Heart left ventricle (tissue), 13 donors: Measurements from ENCODE around the gene PEX10.

Experiments
- CTCF ChIP-seq, 12 donors: fragments of 200-600 bp; sonication (generic) in 4 of 12; IDR thresholded peaks; one replicate each; pipeline versions ENCODE4 v1.5.0 to v1.8.0; 2018 to 2022; ENCODE audit warnings: antibody characterized with exemption in 12 of 12, mild to moderate bottlenecking in 5 of 12
- POLR2A ChIP-seq, 2 donors: fragments of 450-650 bp; IDR thresholded peaks; one replicate each; pipeline ENCODE4 v1.6.1; 2017; ENCODE audit warnings: antibody characterized with exemption in 2 of 2, mild to moderate bottlenecking in 2 of 2, moderate library complexity in 2 of 2
- donor health status: ischemic (EF 13 %, LVEDD 7.1; RV severe dilation, severe dysfunction).
- donor health status: DM: no; HTN: yes; CAD: no.
- donor health status: DM: no; HTN: no; CAD: no.
- donor health status: ischemic (EF 25% LVEDD 6.9; RV normal size, moderate dysfunction).
- donor health status: ischemic (EF 25% LVEDD 5.7; RV mildly dilated, moderate dysfunction).
- donor health status: ischemic (EF 35%, LVEDD 5.7; RV mildly dilated, moderate dysfunction).
- donor health status: nonischemic (EF 11% LVEDD 7.7; RV severe dilation, severe dysfunction).
- donor health status: DM: yes; HTN: yes; CAD: no.
- donor health status: PGD.
- donor health status: ischemic (EF 29% LVEDD 5.4; RV normal size, mild dysfunction).
- donor health status: nonischemic (EF 23%, LVEDD 6.1; RV moderate dilation, normal function).

- TF ChIP-seq CTCF (IDR thresholded peaks at IDR 0.05) (no peak), POLR2A (IDR thresholded peaks at IDR 0.05) (no peak)
These were observed 34.0 kb upstream of the PEX10 start for GRCh38 chr1:2446394-2446793.
